HUES6 (cell line): Measurements from ENCODE around the gene PRDM15.

Source experiments
- H3K27ac ChIP-seq: 2 replicates; pipeline ENCODE4 v1.7.0; 2013; ENCODE audit warnings: low read depth, mild to moderate bottlenecking, low read length, inconsistent platforms
- H3K27me3 ChIP-seq: 2 replicates; pipeline ENCODE4 v1.6.1; 2013; ENCODE audit warnings: low read length; ENCODE audit not compliant: control insufficient read depth, insufficient read depth
- H3K36me3 ChIP-seq: 2 replicates; pipeline ENCODE4 v1.6.1; 2013; ENCODE audit warnings: low read length; ENCODE audit not compliant: control insufficient read depth, insufficient read depth
- H3K4me1 ChIP-seq: 2 replicates; pipeline ENCODE4 v1.6.1; 2013; ENCODE audit warnings: low read length; ENCODE audit not compliant: control insufficient read depth, insufficient read depth
- H3K4me3 ChIP-seq: 2 replicates; pipeline ENCODE4 v1.5.1; 2013; ENCODE audit warnings: low read depth, low read length
- H3K9ac ChIP-seq: one replicate; pipeline ENCODE4 v1.6.1; 2013; ENCODE audit warnings: mild to moderate bottlenecking, low read length
- H3K9me3 ChIP-seq: 2 replicates; pipeline ENCODE4 v1.6.1; 2013; ENCODE audit warnings: low read depth, low read length; ENCODE audit not compliant: control insufficient read depth, insufficient read depth

Gene PRDM15

DNA sequence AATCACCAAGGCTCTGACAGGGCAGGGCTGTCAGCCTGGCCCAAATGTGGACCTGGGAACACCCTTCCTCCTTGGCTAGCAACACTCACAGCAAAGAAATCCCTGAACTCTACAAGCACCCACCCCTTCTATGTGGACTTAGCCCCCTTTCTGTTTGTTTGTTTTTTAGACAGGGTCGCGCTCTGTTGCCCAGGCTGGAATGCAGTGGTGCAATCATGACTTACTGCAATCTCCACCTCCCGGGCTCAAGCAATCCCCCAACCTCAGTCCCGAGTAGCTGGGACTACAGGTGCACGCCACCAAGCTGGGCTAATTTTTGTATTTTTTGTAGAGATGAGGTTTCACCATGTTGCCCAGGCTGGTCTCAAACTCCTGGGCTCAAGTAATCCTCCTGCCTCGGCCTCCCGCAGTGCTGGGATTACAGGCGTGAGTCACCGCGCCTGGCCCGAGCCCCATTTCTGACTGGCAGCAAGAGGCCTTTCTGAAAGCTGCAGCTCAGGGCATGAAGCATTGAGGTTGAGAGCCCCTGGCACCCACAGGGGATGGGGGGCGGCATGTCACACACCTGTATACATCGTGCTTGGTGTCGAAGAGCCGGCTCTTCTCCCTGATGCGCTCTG, 128.5 kb downstream of the PRDM15 start:
- H3K9me3 ChIP-seq = no peaks in the 10 kb centered on the region
- peaks cover 49% of the 10 kb centered on the region for H3K4me1 ChIP-seq
- no peak overlapping the region for H3K27ac ChIP-seq

DNA sequence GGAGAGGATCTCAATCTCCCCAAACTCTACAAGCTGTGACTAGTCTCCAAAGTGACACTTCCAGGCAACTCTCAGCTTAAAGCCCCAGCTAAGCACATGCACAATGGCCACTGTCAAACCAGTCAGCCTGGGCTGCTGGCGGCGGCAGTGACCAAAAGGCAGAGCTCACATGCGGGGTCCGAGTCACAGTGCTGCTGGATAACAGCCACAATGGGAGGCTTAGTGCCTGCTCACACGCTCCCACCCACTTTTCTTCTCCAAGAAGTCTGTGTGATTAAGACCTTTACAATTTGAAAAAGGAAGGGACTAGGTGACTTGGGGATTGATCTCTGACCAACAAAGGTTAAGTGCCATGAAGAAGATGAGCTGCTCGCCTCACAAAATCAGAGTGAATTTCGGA, 129.1 kb downstream of the PRDM15 start:
- Histone ChIP-seq H3K36me3 (peaks cover 35% of the 10 kb centered on the region), H3K27me3 (no peaks in the 10 kb centered on the region), H3K9ac (no peak overlapping the region), H3K4me1 (peaks cover 47% of the 10 kb centered on the region), H3K27ac (no peak overlapping the region), H3K4me3 (no peak overlapping the region), H3K9me3 (no peaks in the 10 kb centered on the region)

More for the DNA sequence above, 128.5 kb downstream of the PRDM15 start:
- Histone ChIP-seq H3K4me3 (no peak overlapping the region), H3K27me3 (no peaks in the 10 kb centered on the region), H3K36me3 (peaks cover 32% of the 10 kb centered on the region), H3K9ac (no peak overlapping the region)

DNA sequence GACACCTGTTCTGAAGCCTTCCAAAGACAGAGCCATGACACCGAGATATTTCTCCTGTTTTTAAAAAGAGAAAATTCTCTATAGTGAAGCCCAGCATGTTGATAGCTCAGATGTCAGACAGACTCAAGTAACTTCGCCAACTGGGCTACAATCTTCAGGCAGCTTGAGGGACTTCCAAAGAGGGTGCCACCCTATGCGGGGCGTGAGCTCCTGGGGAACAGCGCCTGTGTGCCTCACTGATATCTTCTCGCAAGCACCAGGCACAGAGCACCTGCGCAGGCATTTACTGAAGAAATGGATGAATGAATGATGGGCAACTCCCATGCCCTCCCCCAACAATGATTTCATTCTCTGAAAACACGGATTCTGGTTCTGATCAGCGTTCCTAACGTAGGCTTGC, 129.9 kb downstream of the PRDM15 start:
- Histone ChIP-seq H3K9me3 (no peaks in the 10 kb centered on the region), H3K27me3 (no peaks in the 10 kb centered on the region), H3K9ac (no peak overlapping the region), H3K4me1 (peaks cover 39% of the 10 kb centered on the region), H3K27ac (no peak overlapping the region), H3K4me3 (no peak overlapping the region), H3K36me3 (peaks cover 38% of the 10 kb centered on the region)
